WTC11 (cell line): Measurements from ENCODE around the gene CETP.

Source experiments
- ATF1 ChIP-seq: sonication (generic); formaldehyde crosslinking; IDR thresholded peaks from 2 replicates; pipeline ENCODE4 v1.8.1; 2023; ENCODE audit warnings: mild to moderate bottlenecking, moderate library complexity, missing genetic modification reagents
- E2F4 ChIP-seq: sonication (generic); formaldehyde crosslinking; IDR thresholded peaks from 2 replicates; pipeline ENCODE4 v1.8.1; 2022; ENCODE audit warnings: low read depth, mild to moderate bottlenecking, moderate library complexity, missing genetic modification reagents, borderline replicate concordance
- EMX1 ChIP-seq: fragments of 250-450 bp; sonication (Bioruptor Pico); IDR thresholded peaks from 2 replicates; pipeline ENCODE4 v1.8.0; 2021; ENCODE audit warnings: mild to moderate bottlenecking
- MAX ChIP-seq: sonication (generic); formaldehyde crosslinking; IDR thresholded peaks from 2 replicates; pipeline ENCODE4 v1.8.0; 2022; ENCODE audit warnings: mild to moderate bottlenecking, missing genetic modification reagents
- RELA ChIP-seq: sonication (generic); formaldehyde crosslinking; IDR thresholded peaks from 2 replicates; pipeline ENCODE4 v1.8.1; 2022; ENCODE audit warnings: missing genetic modification reagents, mild to moderate bottlenecking, borderline replicate concordance
- SP1 ChIP-seq: sonication (generic); formaldehyde crosslinking; conservative IDR thresholded peaks from 2 replicates; pipeline ENCODE4 v1.8.1; 2022; ENCODE audit warnings: missing genetic modification reagents
- ZNF281 ChIP-seq: sonication (generic); formaldehyde crosslinking; IDR thresholded peaks from 2 replicates; pipeline ENCODE4 v1.8.0; 2023; ENCODE audit warnings: mild to moderate bottlenecking, missing genetic modification reagents
- ZNF425 ChIP-seq: fragments of 250-450 bp; sonication (Bioruptor Pico); conservative IDR thresholded peaks from 2 replicates; pipeline ENCODE4 v1.9.0; 2021; ENCODE audit warnings: mild to moderate bottlenecking

- TF ChIP-seq SP1 (no peak), ZNF281 (CRISPR knock-in tag) (no peak), EMX1 (CRISPR knock-in tag) (no peak), ATF1 (CRISPR knock-in tag) (no peak), RELA (CRISPR knock-in tag) (no peak), MAX (no peak), E2F4 (CRISPR knock-in tag) (no peak), ZNF425 (no peak)
Measured at GRCh38 chr16:57025941-57026777, 64.4 kb downstream of the CETP start.
